GM21825 (cell line): ENCODE measurements around the gene RPA3.

Experiments
- ATAC-seq: cut with Tn5 transposase; IDR thresholded peaks from one replicate; pipeline ENCODE4 v1.9.1; 2021; ENCODE audit warnings: mild to moderate bottlenecking, moderate library complexity; ENCODE audit not compliant: unreplicated experiment

Gene RPA3

DNA sequence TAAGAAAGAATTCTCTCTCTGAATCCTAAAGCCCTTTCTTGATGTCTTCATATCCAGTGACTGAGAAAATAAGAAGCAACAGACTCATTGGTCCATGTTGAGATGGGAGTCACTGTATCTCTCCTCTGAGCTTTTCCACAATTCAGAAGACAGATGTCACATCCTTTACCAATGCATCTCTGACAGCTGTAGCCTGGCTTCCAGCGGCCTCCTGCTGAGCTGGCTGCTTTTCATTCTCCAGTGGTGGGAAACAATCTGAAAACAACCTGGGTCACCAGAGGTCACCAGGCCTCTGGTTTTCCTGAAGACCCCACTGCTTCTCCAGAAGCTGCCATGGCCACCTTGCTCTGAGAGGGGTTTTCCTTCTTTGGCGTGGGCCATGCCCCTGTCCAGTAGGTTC, 18.3 kb upstream of the RPA3 start:
- ATAC-seq: no peak

GRCh38 chr7:7732621-7733281, 14.3 kb upstream of the RPA3 start:
- no peak for ATAC-seq

DNA sequence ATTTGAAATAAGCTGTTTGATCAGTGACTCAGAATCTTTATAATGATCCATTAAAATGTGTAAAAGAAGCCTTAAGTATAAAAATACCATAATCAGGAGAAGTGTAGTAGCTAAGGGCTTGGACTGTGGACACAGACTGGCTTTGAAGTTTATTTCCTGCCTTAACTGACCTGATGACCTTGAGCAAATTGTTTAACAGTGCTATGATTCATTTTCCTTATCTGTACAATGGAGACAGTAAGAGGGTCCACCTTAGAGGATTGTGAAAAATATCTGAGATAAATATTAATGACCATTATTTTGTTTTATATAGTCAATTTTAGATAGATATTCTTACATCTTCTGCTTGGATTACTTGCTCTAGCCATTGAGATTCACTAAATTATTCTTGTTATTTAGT, 13.3 kb upstream of the RPA3 start:
- ATAC-seq: no peak

- no peak for ATAC-seq
Measured at GRCh38 chr7:7720750-7721621, 2.6 kb upstream of the RPA3 start.

GRCh38 chr7:7720193-7720592, 1.8 kb upstream of the RPA3 start:
- ATAC-seq: no peak

DNA sequence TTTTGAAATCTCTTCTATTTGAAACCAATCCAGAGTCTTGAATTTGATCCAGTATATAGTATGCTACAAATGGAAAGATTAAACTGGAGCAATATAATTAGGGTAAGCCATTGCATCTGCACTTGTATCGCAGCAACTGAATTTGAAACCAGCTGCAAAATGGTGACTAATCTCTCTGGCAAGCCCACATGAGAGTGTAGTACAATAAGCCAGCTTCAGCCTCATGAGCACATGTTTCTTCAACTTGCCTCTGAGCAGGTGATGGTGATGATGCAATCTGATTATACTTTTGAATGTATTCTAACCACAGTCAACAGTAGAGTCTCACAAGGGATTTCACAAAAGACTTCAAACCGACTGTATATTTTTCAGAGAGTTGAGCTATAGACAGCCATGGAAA, 829 bp upstream of the RPA3 start:
- ATAC-seq: peak; percentile 93

- ATAC-seq: no peak
Measured at GRCh38 chr7:7713730-7714129, 4.7 kb downstream of the RPA3 start.

GRCh38 chr7:7710469-7710868, 7.9 kb downstream of the RPA3 start:
- no peak for ATAC-seq

DNA sequence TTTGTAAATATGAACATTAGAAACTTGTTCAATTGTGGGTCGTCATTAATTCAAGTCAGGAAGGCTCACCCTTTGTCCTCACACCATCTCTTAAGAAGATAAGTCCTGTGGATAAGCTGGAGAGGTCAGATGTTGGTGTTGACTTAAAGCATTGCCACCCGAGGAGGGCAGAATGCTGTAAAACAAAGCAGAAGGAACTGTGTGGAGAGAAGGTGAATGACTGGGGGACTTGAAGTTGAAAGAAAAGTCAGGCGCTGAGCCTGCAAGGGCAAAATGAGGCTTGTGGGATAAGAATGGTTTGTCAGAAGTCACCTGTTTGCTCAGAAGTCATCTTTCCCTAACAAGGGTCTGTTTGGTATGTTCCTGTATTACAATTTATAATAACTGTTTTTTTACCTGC, 9.1 kb downstream of the RPA3 start:
- no peak for ATAC-seq

DNA sequence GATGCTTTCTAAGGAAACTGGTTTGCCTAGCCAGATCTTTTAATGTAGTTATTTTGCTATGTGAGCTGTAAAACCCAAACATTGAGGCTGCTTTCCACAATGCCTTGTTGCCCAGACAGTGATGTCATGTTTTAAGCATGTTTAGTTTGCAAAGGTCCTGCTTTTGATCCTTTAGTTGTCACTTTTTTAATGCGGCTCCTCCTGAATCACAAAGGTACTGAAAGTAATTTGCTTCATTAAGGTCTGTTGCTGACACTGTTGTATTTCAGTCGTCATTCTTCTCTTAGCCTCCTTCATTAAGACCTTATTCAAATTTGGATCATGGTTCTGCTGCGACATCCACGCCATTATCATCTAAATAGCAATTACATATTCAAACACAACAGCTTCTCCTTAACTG, 10.6 kb downstream of the RPA3 start:
- no peak for ATAC-seq

DNA sequence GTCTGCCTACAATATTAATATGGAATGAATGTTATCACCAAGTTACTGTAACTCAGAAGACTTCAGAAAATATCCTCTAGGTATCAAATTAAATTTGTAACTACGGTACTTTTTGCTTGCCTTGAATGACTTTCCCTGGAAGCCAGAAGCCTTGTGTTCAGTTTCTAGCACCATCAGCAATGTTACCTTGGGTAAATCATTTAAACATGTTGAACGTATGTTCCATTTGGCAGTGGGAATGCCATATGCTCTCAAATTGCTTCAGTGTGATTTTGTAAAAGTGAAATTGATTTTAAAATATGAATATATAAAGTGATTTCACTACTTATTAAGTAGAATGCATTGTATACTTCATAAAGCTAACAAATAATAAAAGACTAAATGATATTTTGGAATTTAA, 11.2 kb downstream of the RPA3 start:
- ATAC-seq: no peak

DNA sequence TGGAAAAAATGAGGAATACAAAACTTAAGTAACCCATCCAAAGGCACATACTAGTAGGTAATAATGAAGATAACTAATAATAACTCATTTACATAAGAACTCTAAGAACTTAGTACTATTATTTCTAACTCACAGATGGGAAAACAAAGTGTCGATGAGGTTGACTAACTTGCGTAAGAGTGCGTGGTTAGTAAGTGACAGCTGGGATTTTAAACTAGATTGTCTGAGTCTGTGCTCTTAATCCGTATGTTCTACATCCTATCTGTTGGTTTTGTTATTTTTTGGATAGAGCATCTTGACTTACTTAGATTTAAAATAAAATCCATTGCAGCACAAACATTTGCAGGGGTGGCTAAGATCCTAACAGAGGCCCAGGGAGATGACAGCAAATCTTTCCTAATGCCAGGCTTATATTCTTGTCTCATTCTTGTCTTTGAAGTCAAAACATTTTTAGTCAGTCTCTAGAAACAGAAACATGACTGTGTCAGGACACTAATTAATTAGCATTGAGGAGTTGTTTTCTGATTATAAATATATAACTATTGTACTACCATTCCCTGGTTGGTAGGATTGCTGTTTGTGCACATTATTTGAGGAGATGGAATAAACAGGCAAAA, 11.7 kb downstream of the RPA3 start:
- peak; percentile 31 for ATAC-seq

- ATAC-seq: peak; percentile 65
Measured at GRCh38 chr7:7706101-7706511, 12.3 kb downstream of the RPA3 start.

- no peak for ATAC-seq
Measured at GRCh38 chr7:7705318-7705717, 13.1 kb downstream of the RPA3 start.

- ATAC-seq: no peak
Measured at GRCh38 chr7:7704867-7705266, 13.5 kb downstream of the RPA3 start.

GRCh38 chr7:7703427-7703826, 15.0 kb downstream of the RPA3 start:
- no peak for ATAC-seq

- ATAC-seq: no peak
Measured at GRCh38 chr7:7702826-7703225, 15.6 kb downstream of the RPA3 start.

- ATAC-seq: no peak
Measured at GRCh38 chr7:7701527-7701926, 16.9 kb downstream of the RPA3 start.

DNA sequence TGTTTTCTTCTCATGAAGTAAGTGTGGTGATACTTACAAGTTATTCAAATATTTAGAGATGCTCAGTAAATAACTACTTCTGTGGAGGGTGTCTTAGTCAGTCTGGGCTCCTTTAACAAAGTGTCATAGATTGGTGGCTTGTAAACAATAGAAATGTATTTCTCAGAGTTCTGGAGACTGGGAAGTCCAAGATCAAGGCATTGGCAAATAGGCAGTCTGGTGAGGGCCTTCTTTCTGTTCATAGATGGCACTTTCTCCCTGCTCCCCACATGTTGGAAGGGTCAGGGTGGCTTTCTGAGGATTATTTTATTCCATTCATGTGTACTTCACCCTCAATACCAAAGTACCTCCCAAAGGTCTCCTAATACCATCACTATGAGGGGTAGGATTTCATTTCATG, 18.4 kb downstream of the RPA3 start:
- ATAC-seq: no peak

DNA sequence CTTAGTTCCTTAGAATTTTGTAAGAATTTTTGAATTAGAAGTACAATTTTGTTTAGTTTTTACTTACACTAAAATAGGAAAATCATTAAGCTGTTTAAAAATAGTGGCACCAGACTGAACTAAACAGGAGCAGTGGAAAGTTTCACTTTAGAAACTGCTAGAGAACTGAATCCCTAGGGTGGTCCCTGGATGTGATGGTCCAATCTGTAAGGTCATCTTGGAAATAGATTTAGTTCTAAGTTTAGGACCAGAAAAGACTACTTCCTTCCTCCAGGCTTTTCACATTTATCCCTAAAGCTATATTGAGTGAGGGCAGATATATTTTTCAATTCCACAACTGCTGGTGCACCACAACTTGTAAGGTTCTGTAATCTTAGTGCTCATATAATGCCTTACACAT, 19.0 kb downstream of the RPA3 start:
- no peak for ATAC-seq

DNA sequence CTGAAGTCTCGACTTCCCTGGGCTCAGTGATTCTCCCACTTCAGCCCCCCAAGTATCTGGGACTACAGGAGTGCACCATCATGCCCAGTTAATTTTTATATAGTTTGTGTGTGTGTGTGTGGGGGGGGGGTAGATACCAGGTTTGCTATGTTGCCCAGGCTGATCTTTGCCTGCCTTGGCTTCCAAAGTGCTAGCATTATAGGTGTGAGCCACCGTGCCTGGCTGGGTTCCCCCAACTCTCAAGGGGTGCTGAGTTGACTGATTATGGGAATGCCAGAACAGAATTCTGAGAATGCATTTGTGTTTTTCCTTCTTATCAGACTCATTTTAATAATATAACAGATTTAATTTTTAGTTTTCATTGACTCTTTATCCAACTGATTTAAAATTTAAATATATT, 19.5 kb downstream of the RPA3 start:
- ATAC-seq: no peak
